Mucosa of gallbladder (tissue), 1 donor: ENCODE measurements around the gene TUBGCP3. TPM values are rescaled to one million over a fixed set of nuclear protein-coding genes. Genes with fewer than 3 reads are reported as not detected.
"Not testable (repeated sequence)": the region's sequence is repeated elsewhere in the genome, so short reads cannot be mapped to it uniquely, and the experiment has no call there.

ENCODE experiments used
- DNase-seq: peaks from one replicate; pipeline ENCODE4 v3.0.0-alpha.2; 2020; ENCODE audit warnings: low spot score
- total RNA-seq: library from RNA; stranded (reverse); gene quantifications from one replicate; pipeline ENCODE4 v1.2.1, GENCODE V29; 2021
- donor health status: DM: no; HTN: no; CAD: no.

TUBGCP3 gene
- total RNA-seq, 1 donor from 2014 or later: 27.2 TPM

DNA sequence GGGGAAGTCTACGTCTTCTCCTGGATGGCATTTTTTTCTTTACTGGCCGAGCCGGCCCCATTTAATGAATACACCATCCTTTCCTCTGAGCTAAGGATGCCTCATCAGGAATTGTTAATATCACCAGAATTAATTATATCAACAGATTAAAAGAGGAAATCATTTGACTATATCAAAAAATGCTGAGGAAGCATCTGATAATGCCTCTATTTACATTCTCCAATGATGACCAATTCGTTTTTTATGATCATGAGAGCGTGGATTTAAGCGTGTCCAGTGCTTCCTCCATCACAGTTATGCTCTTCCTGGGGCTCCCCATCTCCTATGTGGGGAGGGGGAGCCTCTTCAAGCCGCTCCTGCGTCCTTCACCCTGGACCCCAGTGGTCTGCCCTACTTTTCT is 58.7 kb downstream of the TUBGCP3 start:
- no peak for DNase-seq

DNA sequence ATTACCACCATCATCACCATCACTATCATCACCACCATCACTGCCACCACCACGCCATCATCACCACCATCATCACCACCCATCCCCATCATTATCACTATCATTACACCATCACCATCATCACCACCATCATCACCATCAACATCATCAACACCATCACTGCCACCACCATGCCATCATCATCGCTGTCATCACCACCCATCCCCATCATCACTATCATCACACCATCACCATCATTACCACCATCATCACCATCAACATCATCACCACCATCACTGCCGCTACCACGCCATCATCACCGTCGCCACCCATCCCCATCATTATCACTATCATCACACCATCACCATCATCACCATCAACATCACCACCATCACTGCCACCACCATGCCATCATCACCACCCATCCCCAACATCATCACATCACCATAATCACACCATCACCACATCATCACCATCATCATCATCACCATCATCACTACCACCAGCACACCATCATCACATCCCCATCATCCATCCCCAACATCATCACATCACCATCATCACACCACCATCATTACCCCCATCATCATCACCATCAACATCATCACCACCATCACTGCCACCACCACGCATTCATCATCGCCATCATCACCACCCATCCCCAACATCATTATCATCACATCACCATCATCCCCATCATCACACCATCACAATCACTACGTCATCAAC is 61.7 kb downstream of the TUBGCP3 start:
- no peak for DNase-seq

DNA sequence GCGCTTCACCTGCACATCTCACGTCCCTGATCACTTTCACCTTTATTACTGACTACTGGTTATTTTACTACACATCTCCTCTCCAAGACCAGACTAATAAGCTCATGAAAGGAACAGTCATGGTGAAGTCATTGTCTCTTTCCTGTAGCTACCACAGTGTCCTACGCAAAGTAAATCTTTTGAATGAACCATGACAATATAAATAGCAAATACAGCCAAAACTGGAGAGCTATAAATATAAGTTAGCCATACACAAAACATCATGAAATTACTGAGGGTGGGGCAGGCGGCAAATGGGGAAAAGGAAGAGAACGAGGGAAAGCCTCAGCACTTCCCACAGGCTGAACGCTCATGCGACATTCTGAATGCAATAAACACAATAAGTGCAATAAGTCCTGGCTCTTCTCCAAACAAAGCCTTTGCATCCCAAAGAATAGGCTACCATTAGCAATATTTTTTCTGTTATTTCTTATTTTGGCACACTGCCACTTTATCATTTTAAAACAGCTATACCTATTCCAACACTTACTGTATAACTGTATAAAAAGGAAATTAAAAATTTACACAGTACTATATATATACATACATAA is 62.5 kb downstream of the TUBGCP3 start:
- no peak for DNase-seq

DNA sequence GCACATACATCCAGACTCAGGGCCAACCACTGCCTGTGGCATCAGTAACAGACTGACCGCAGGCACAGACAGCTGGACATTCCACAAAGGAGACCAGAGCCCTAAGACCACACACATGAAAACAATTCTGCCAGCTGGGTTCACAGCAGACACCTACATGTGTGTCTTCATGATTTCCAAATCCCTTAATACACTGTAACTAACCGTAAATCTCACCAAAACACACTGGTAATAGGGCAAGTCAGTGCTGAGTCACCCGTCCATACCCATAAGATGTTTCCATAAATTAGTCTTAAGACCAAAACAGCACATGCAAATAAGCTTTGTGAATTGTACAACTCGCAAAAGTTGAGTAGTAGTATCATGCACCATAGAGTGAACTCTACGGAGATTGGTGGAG is 65.4 kb downstream of the TUBGCP3 start:
- DNase-seq: no peak

DNA sequence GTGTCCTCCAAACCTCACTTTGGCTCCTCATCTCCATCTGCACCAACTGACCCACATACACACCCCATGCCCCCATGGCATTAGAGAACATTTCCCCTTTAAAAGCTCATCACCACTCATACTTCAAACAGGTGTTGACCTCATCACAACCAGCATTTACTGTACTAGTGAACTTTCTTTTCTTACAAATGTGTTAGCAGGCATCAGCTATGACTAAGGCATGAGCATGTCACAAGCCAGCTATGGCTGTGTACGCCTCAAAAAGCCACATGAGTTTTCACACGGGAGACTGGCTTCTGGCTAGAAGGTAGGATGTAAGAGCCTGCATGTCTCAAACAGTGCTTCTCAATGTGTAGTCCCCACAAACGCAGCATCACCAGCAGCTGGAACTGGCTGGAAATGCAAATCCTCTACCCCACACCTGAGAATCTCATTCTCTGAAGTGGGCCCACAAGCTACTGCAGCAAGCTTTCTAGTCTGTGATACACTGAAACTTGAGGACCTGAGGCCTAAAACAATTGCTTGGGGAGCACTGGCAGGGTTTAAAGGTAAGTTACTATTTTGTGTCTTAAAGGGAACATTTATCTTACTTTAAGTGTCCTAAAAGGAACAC is 66.8 kb downstream of the TUBGCP3 start:
- no peak for DNase-seq

DNA sequence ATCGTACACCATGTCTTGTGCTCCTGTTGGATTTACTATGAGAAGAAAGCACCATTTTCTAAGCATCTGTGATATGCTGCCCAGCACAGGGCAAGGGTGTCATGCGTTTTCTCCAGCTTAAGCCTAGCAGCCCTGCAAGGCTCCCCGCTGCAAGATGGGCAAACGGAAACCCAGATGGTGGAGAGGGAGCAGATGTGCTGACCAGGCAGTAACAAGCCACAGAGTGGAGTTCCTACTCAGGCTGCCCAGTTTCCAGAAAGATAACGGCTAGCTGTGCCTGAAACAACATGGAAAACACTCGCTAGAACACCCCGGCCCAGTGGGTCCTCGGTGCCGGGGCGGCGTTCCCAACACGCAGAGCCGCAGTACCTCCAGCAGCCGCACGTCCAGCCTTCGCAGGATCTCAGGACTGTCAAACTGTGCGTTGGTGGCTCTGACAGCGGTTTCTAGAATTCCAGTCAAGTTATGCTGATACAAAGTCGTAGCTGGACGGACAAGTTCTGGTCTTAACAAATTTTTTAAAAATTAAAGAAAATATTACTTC is 68.4 kb downstream of the TUBGCP3 start:
- no peak for DNase-seq

DNA sequence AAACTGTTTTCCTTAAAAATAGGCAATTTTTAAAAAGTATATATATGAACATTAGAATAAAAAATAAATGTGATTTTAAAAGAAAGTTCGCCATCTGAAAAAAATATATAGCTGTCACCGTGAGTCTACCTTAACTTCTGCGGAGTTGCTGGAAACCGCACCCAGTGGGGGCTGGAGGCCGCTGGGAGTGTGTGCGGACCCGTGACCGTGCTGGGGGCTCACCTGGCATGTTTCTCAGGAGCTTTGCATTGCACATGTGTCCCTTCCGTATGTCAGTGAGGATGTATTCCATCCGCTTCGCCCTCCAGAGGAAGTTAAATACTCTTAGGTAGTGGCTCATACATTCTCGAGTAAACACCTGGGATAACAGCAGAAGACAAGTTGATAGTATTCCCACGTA is 71.7 kb downstream of the TUBGCP3 start:
- no peak for DNase-seq

DNA sequence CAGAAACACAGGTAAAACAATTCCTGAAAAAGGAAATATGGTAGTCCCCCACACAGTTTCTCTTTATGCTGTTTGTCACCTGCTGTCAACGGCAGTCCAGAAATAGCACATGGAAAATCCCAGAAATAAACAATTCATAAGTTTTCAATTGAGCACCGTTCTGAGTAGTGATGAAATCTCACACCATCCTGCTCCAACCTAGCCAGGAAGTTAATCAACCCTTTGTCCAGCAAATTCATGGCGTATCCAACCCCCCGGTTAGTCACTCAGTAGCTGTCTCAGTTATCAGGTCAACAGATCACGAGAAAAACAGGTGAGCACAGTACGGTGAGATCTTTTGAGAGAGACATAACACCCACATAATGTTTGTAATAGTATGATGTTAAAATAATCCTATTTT is 74.2 kb downstream of the TUBGCP3 start:
- no peak for DNase-seq

DNA sequence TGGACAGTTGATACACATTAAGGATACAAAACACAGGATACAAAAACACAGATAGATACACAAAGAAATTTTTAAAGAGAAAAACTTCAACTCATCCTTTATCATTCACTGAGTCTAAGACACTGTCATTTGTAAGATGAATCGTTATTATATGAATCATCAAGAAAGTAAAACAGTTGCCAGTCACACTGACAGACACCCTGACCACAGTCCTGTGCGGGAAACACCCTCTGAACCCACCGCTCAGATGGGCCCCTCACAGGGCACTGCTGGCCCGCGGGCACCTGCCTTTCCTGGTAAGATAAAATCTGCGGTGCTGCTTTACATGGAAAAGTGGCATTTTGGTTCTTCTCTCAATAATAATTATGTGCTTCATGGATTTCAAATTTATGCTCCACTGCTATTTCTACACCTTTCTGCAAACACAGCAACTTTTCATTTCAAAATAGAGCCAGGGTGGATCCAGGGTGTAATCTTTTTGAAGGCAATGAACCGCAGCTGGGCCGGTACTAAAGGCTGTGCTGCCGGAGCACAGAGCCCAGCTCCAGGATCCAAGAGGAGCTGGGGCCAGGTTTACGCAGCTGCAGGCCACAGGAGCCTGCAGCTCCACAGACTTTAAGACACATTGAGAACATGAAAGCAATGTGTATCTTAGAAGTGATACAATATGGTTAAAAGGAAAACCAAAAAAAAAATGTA is 76.8 kb downstream of the TUBGCP3 start:
- no peak for DNase-seq

DNA sequence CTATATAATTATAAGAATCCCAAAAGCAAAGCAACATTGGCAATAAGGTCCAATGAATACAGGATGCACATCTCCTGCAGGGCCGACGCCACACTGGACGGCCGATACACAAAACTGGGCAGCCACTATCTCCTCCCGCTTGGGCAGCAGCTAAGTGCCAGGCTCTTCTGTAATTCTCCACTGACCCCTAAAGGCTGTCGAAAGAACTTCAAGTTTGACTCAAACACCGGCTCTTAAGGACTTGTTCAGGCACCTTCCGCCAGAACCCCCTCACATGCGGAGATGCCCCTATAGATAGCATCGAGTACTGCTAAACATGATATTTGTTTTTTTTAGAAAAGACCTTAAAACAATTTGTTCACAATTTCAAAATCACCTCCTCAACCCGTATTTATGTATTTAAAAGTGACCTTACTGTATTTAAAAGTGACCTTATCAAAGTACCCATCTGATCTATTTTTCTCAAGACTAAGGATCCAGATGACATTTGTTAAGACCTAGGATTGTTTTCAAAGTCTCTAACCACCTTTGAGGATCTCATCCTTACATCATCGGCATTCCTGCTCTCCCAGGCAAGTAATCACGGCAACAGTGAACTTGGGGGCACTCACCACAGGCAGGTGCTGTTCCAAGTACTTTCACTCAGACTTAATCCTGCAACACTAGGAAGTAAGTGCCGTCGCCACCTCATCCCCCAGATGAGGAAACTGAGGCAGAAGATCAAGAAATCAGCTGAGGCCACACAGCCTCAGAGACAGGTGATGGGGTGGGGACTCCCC is 77.8 kb downstream of the TUBGCP3 start:
- peak; percentile 34 for DNase-seq

DNA sequence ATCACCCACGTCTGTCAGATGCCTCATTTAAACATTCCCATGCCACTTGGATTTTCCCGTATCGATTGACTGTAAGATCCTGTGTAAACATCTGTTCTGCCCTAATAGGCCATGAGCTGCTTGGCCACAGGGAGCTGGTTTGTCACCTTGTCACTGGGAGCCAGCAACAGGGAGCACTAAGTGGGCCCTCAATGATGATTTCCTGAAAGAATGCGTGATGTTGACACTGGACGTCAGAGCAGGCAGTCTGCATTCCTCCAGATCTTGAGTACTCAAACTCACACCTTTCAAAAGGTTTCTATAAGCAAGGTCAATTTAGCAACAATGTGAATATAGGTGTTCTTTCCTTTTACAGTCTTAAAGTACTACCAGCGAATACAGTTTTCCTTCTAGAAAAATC is 78.8 kb downstream of the TUBGCP3 start:
- DNase-seq: no peak

DNA sequence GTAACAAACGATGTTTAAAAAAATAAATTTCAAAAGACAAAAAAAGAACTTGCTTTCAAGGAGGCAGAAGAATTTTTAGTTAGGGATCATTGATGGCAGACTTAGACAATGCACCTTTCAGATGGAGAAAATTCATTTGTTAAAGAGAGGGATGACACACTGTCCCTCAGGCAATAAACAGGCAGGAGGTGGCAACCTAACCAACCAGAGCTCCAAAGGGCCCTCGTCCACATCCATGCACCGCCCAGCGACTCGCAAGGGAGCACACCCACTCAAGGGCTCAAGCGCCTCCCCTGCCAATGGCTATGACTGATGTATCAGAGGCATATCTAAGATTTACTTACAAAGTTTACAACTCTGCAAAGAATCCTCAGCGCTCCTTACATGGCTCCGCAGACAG is 81.9 kb downstream of the TUBGCP3 start:
- DNase-seq: no peak

DNA sequence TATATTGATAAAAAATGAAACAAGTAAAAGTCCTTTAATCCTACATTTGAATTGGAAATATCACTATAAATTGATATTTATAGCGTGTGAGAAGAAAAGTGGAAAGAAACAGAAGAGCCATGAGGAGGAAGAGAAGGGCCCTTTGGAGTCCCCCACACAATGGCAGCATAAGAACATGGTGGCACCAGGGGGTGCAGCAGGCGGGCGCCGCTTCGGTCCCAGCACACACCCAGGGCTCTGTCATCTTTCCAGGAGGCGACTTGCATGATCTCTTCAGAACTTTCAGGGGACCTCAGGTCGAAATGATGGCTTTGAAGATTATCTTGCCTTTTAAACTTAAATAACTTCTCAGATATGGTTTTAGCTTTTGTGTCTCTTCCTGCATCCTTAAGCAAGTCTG is 91.8 kb downstream of the TUBGCP3 start:
- DNase-seq: no peak

DNA sequence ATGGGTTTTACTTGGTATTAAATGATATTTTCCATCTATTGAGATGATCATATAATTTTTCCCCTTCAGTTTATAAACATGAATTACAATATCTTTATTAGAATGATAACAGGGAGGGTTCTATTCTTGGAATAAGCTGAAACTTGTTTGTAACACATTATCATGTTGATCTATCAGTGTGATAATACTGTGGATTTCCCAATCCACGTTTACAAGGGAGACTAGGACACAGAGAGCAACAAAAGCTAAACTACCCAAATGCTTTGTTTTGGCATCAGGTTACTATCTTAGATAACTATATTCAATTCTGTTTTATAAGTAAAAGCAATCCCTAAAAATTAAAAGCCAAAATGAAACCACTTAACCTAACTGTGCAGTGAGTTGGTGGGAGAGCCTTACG is 92.5 kb downstream of the TUBGCP3 start:
- DNase-seq: no peak

DNA sequence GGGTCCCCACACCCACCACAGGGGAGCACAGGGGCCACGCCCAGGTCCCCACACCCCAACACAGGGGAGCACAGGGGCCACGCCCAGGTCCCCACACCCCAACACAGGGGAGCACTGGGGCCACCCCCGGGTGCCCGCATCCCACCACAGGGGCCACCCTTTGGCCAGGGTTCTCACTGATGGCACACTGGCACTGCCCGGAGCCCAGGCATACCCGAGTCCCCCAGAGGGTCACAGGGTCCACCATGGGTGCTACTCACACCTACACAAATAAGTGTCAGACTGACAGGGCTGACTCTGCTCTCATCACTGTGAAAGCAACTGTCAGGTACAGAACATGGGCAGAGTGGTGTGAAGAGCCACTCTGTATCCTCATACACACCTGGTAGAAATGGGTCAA is 98.8 kb downstream of the TUBGCP3 start:
- DNase-seq: no peak

DNA sequence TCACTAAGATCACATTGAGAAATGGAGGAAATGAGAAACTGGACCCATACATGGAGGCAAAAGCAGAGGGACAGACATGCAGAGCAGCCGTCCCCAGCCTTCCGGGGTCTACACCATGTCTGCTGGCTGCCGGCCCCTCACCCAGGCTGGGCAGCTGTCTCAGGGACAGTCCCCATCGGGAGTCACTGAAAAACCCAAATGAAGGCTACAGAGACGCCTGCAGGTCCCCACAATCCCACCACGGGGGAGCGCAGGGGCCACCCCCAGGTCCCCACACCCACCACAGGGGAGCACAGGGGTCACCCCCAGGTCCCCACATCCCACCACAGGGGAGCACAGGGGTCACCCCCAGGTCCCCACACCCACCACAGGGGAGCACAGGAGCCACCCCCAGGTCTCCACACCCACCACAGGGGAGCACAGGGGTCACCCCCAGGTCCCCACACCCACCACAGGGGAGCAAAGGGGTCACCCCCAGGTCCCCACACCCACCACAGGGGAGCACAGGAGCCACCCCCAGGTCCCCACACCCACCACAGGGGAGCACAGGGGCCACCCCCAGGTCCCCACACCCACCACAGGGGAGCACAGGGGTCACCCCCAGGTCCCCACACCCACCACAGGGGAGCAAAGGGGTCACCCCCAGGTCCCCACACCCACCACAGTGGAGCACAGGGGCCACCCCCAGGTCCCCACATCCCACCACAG is 99.5 kb downstream of the TUBGCP3 start:
- DNase-seq: not testable (repeated sequence)

DNA sequence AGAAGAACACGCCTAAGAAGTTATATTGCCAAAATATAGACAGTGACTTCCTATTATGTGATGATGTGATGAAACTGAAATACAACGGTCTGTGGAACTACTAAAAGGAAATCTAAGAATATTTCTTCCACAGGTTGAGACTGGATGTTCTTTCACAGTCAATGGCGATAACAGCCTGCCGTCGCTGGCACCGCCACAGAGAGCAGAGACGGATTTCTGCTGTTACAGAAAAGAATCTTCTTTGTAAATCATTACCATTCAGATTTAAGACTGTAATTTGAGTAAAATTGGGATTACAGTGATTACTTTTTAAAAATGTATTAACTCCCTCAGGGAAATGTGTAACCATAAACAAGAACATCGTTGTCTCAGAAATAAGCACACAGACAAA is 100.8 kb downstream of the TUBGCP3 start:
- no peak for DNase-seq

DNA sequence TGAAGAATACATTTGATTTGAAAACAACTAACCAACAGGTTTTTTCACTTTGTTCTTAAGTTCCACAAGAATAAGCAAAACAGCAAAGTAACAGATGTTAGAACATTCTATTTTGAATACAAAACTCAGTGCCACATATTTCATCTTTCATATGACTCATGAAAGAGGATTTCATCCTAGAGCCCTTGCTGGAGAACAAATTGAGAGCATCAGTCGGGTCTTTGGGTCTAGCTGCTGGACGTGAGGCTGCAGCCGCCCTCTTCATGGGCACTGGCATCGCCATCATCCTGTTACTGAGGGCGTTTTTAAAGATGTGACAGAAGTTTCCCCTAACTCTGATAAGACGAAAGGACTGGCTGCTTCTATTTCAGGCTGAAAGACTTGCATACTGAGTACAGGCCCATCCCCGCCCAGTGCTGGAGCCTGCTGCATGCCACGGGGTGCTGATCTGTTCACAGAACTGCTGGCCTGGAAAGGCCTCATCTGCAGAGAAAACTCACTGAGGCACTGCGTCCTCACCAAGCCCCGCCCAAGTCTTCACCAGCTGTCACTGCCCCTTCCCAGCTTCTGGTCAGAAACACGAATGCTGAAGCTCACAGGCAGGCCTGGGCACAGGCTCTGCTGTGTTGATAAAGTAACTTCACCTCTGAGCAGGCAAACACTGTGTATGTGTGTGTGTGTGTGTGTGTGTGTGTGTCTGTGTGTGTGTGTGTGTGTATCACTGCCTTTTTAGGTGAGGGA is 101.4 kb downstream of the TUBGCP3 start:
- no peak for DNase-seq

DNA sequence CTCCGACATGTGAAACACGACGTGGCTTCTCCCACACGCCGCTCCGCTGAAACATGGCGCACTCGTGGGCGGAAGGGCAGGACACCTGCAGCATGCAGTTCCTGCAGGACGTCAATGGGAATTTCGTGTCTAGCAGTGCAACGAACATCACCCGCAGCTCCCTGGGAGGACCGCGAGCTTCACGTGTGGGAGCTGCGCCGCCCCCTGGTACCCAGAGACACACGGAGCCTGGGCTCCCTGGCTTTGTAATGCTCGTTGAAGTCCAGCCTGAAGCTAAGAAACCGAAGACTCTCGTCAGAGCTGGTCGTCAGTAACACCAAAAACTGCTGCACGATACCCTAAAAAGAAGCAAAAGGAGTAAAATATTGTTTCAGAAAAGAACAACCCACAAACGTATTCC is 102.1 kb downstream of the TUBGCP3 start:
- not testable (repeated sequence) for DNase-seq

DNA sequence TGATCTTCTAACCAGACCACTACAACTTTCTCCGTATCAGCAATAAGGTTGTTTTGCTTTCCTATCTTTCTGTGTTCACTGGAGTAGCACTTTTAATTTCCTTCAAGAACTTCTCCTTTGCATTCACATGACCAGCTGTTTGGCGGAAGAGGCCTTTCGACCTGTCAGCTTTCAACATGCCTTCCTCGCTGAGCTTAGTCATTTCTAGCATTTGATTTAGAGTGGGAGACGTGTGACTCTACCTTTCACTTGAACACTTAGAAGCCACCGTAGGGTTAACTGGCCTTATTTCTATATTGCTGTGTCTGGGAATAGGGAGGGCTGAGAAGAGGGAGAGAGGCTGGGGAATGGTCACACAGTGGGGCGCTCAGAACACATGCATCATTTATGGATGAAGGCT is 104.7 kb downstream of the TUBGCP3 start:
- DNase-seq: no peak
